ENCODE measurements around the gene PTPRA. TPM values are rescaled to one million over a fixed set of nuclear protein-coding genes. Genes with fewer than 3 reads are reported as not detected.

The PTPRA gene
- total RNA-seq, 1 donor from 2014 or later: 59.5 TPM

DNA sequence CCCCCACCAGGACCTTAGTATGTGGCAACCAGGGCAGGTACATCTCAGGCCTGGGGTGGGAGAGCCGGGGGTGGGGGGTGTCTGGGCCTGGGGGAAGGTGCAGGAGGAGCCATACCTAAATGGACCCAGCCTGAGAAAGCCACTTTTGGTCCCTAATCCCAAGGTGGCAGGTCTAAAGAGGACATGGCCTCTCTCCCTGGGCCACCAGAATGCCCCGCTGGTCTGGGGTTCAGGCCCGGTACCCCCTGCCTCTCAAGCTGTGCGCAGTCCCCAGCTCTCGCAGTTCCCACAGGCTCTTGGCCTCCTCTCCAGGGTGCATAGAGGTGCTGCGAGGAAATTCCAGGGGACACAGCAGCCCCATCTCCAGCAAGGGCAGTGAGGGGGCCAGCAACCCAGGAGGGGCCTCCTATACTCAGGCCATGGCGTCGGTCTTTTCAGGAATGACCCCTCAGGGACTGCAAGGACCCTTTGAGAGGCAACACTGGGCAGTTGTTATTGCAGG lies 212.3 kb downstream of the PTPRA start:
- DNase-seq: no peak
- no peak overlapping the region for H3K27ac Mint-ChIP-seq (ENCODE audit: unreplicated experiment)
- H3K27me3 Mint-ChIP-seq (ENCODE audit: unreplicated experiment): peaks cover 17% of the 10 kb centered on the region
- TF ChIP-seq, protein P1, sequence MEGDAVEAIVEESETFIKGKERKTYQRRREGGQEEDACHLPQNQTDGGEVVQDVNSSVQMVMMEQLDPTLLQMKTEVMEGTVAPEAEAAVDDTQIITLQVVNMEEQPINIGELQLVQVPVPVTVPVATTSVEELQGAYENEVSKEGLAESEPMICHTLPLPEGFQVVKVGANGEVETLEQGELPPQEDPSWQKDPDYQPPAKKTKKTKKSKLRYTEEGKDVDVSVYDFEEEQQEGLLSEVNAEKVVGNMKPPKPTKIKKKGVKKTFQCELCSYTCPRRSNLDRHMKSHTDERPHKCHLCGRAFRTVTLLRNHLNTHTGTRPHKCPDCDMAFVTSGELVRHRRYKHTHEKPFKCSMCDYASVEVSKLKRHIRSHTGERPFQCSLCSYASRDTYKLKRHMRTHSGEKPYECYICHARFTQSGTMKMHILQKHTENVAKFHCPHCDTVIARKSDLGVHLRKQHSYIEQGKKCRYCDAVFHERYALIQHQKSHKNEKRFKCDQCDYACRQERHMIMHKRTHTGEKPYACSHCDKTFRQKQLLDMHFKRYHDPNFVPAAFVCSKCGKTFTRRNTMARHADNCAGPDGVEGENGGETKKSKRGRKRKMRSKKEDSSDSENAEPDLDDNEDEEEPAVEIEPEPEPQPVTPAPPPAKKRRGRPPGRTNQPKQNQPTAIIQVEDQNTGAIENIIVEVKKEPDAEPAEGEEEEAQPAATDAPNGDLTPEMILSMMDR (IDR thresholded peaks at IDR 0.05; ENCODE audit: partially characterized antibody, unreplicated experiment): no peak
- no peak overlapping the region for H3K4me3 Mint-ChIP-seq (ENCODE audit: unreplicated experiment)
- no peaks in the 10 kb centered on the region for H3K36me3 Mint-ChIP-seq (ENCODE audit: unreplicated experiment)
- no peaks in the 10 kb centered on the region for H3K4me1 Mint-ChIP-seq (ENCODE audit: low read depth, unreplicated experiment)
- H3K9me3 Mint-ChIP-seq (ENCODE audit: unreplicated experiment): peaks cover 4% of the 10 kb centered on the region

DNA sequence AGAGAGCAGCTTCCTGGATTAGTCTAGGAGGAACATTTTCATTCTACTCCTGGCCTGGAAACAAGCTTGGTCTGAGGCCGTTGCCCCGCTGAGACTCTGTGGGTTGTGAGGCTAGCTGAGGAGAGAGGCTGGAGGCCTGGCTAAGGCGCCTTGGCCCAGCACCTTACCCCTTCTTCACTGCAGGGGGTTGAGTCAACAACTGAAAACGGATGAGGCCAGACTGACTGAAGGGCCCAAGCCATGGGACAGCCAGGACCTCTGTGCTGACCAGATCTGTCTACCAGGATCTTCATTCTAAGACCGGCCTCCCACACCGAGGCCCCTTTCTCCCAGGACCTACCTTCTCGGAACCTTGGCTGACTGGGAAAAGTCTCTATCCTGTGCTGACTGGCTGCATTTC lies 214.8 kb downstream of the PTPRA start:
- no peak for DNase-seq
- Mint-ChIP-seq H3K36me3 (ENCODE audit: unreplicated experiment) (no peaks in the 10 kb centered on the region), H3K4me3 (ENCODE audit: unreplicated experiment) (no peak overlapping the region), H3K27ac (ENCODE audit: unreplicated experiment) (no peak overlapping the region), H3K9me3 (ENCODE audit: unreplicated experiment) (peaks cover 8% of the 10 kb centered on the region), H3K27me3 (ENCODE audit: unreplicated experiment) (peaks cover 12% of the 10 kb centered on the region), H3K4me1 (ENCODE audit: low read depth, unreplicated experiment) (peaks cover 2% of the 10 kb centered on the region)
- TF ChIP-seq, protein P1 (IDR thresholded peaks at IDR 0.05; ENCODE audit: partially characterized antibody, unreplicated experiment): no peak

Other genes with a start within 250 kb of the PTPRA start
- gene NOP56, start 220.8 kb upstream of the PTPRA start, total RNA-seq (ENCODE audit: unreplicated experiment): 185 TPM
- 103 TPM for gene IDH3B, start 209.3 kb upstream of the PTPRA start, total RNA-seq (ENCODE audit: unreplicated experiment)
- 11.0 TPM for gene EBF4, start 180.7 kb upstream of the PTPRA start, total RNA-seq (ENCODE audit: unreplicated experiment)
- gene CPXM1, start 72.9 kb upstream of the PTPRA start, total RNA-seq (ENCODE audit: unreplicated experiment): 28.1 TPM
- gene C20orf141, start 58.5 kb upstream of the PTPRA start, total RNA-seq (ENCODE audit: unreplicated experiment): not detected
- not detected for gene TMEM239, start 57.1 kb upstream of the PTPRA start, total RNA-seq (ENCODE audit: unreplicated experiment)
- 41.6 TPM for gene PCED1A, start 32.8 kb upstream of the PTPRA start, total RNA-seq (ENCODE audit: unreplicated experiment)
- gene VPS16, start 32.7 kb upstream of the PTPRA start, total RNA-seq (ENCODE audit: unreplicated experiment): 46.3 TPM
- gene GNRH2, start 170.1 kb downstream of the PTPRA start, total RNA-seq (ENCODE audit: unreplicated experiment): 1.2 TPM
- 30.0 TPM for gene MRPS26, start 172.6 kb downstream of the PTPRA start, total RNA-seq (ENCODE audit: unreplicated experiment)
- not detected for gene OXT, start 198.1 kb downstream of the PTPRA start, total RNA-seq (ENCODE audit: unreplicated experiment)
- not detected for gene AVP, start 211.2 kb downstream of the PTPRA start, total RNA-seq (ENCODE audit: unreplicated experiment)